Measurements from ENCODE around the gene GTF2A1. TPM values are rescaled to one million over a fixed set of nuclear protein-coding genes. Genes with fewer than 3 reads are reported as not detected.

The GTF2A1 gene
- total RNA-seq, 4 donors from 2014 or later: 12.5 to 28.9 (median 18.6) TPM

DNA sequence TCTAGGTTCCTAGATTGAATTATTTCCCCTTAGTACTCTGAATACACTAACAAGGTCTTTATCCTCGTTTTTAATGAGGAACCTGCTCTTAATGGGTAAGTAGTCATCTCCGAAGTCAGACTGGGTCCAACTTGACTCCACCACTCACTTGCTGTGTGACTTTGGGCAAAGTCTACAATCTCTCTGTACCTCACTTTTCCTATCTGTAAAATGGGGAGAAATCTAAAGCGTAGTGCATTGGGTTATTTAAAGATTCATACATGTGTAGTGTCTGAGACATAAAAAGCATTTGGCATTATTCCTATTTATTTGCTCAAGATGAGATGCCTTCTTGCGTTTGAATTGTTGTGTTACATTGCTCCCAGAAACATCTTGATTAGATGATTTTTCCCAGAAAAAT is 51.5 kb downstream of the GTF2A1 start:
- TF ChIP-seq CTCF (IDR thresholded peaks at IDR 0.05) (no peak), POLR2A (IDR thresholded peaks at IDR 0.05) (no peak)

GRCh38 chr14:81166121-81166520 is 54.6 kb downstream of the GTF2A1 start:
- no peak for DNase-seq
- Histone ChIP-seq H3K27ac (no peak overlapping the region), H3K4me1 (peaks cover 0 to 3% (median 0%) of the 10 kb centered on the region in 4 donors)

More for the DNA sequence above, 51.5 kb downstream of the GTF2A1 start:
- H3K27me3 ChIP-seq: no peaks in the 10 kb centered on the region
- no peaks in the 10 kb centered on the region for H3K36me3 ChIP-seq
- H3K27ac ChIP-seq: peak overlapping the region in 3 of 4 donors; percentile 74 to 94 (median 93)
- DNase-seq: no peak
- peaks cover 0 to 3% (median 0%) of the 10 kb centered on the region in 4 donors for H3K4me1 ChIP-seq
- no peaks in the 10 kb centered on the region for H3K9me3 ChIP-seq
- peak overlapping the region in 2 of 4 donors; percentile 64 to 69 for H3K4me3 ChIP-seq

DNA sequence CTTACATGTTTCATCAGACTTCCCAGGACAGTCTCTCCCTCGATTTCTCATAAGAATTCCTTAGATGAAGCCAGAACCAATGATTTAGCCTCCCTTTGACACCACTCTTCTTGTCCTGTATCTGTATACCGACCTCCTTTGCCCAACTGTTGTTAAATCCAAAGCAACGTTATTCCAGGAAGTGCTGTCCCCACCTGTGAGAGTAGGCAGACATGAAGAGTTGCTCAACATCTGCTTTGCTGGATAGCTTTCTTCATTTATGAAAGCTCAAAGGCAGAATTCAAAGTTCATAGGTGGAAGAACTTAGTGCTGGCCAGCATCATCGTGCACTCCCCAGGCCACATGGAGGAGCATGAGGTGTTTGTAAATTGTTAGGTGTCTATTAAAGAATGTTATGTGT is 55.6 kb downstream of the GTF2A1 start:
- no peaks in the 10 kb centered on the region for H3K36me3 ChIP-seq

More at GRCh38 chr14:81166121-81166520, 54.6 kb downstream of the GTF2A1 start:
- Histone ChIP-seq H3K27me3 (no peaks in the 10 kb centered on the region), H3K9me3 (no peaks in the 10 kb centered on the region), H3K4me3 (no peak overlapping the region), H3K36me3 (no peaks in the 10 kb centered on the region)
- no peak for TF ChIP-seq POLR2A (IDR thresholded peaks at IDR 0.05)
- no peak for TF ChIP-seq CTCF (IDR thresholded peaks at IDR 0.05)

DNA sequence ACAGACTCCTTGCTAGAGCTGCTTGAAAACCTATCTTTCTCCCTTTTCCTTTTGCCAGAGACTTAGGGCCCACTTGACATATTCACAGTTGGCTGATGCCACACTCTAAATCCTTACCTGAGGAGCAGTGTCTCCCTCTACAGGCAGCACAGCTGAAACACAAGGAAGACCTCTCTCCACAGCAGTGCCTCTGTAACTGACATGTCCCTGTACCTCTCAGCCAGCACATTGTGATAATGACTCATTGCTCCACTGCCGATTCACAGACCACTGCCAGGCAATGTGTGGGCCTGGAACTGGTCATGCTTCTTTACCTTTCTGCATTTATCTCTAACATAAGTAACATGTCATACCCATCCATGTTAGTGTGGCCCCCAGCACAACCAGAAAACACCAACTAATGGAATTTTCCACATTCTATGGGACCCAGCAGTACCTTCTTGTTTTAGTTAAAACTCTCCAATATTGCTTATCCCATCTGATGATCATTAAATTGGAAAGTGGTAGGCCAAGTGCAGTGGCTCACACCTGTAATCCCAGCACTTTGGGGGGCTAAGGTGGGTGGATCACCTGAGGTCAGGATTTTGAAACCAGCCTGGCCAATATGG is 56.5 kb downstream of the GTF2A1 start:
- Histone ChIP-seq H3K4me3 (no peak overlapping the region), H3K4me1 (no peaks in the 10 kb centered on the region), H3K36me3 (no peaks in the 10 kb centered on the region), H3K9me3 (no peaks in the 10 kb centered on the region), H3K27me3 (no peaks in the 10 kb centered on the region), H3K27ac (no peak overlapping the region)
- TF ChIP-seq CTCF (IDR thresholded peaks at IDR 0.05) (peak in 4 of 6 experiments; percentile 39 to 49 (median 48)), POLR2A (IDR thresholded peaks at IDR 0.05) (no peak)
- DNase-seq: peak in 2 of 3 donors; percentile 31 to 70

More for the DNA sequence above, 55.6 kb downstream of the GTF2A1 start:
- no peak overlapping the region for H3K4me3 ChIP-seq
- DNase-seq: no peak
- no peaks in the 10 kb centered on the region for H3K27me3 ChIP-seq
- no peaks in the 10 kb centered on the region for H3K9me3 ChIP-seq
- H3K4me1 ChIP-seq: no peaks in the 10 kb centered on the region
- TF ChIP-seq CTCF (IDR thresholded peaks at IDR 0.05) (no peak), POLR2A (IDR thresholded peaks at IDR 0.05) (no peak)
- H3K27ac ChIP-seq: no peak overlapping the region

GRCh38 chr14:81162941-81163340 is 57.8 kb downstream of the GTF2A1 start:
- no peak for TF ChIP-seq POLR2A (IDR thresholded peaks at IDR 0.05)
- no peak for TF ChIP-seq CTCF (IDR thresholded peaks at IDR 0.05)
- no peak for DNase-seq
- H3K27ac ChIP-seq: no peak overlapping the region
- H3K4me3 ChIP-seq: no peak overlapping the region
- no peaks in the 10 kb centered on the region for H3K4me1 ChIP-seq
- H3K27me3 ChIP-seq: no peaks in the 10 kb centered on the region
- H3K36me3 ChIP-seq: no peaks in the 10 kb centered on the region
- H3K9me3 ChIP-seq: no peaks in the 10 kb centered on the region
